Common myeloid progenitor, CD34-positive (primary cell): ENCODE data around the gene KCNJ16.
A peak's percentile ranks its signal among the peaks of the same experiment; 100 is the strongest.

Experiments used
- CTCF ChIA-PET: fragments of 350-600 bp; sonication (Branson Sonifier 250); formaldehyde crosslinking; loops from one replicate; lab custom pipeline; 2021; ENCODE audit warnings: antibody characterized with exemption; lab: Charles Lee
- POLR2A ChIA-PET: fragments of 350-600 bp; sonication (Branson Sonifier 250); formaldehyde crosslinking; loops from one replicate; lab custom pipeline; 2021; ENCODE audit warnings: antibody characterized with exemption; lab: Charles Lee
- DNase-seq, 3 donors: peaks; one replicate each; pipeline versions ENCODE4 v3.0.0 to v3.0.0-alpha.2; 2013
- H3K27ac ChIP-seq, 2 experiments: 1 replicate in 1 of 2; 2 replicates in 1 of 2; pipeline ENCODE4 v1.7.0; 2013; ENCODE audit warnings: inconsistent platforms in 2 of 2, low read length in 2 of 2, mild to moderate bottlenecking in 2 of 2, low read depth in 1 of 2, moderate library complexity in 1 of 2; ENCODE audit not compliant: severe bottlenecking in 2 of 2, insufficient read depth in 1 of 2, poor library complexity in 1 of 2
- H3K27me3 ChIP-seq, 5 experiments: replicated peaks in 2 of 5; 1 replicate in 3 of 5; 2 replicates in 2 of 5; pipeline versions ENCODE4 v1.6.1 to v1.7.0; 2013; ENCODE audit warnings: low read length in 4 of 5, mild to moderate bottlenecking in 2 of 5, moderate library complexity in 2 of 5, inconsistent platforms in 1 of 5; ENCODE audit not compliant: insufficient read depth in 5 of 5, control insufficient read depth in 4 of 5
- H3K36me3 ChIP-seq, 4 experiments: 1 replicate in 2 of 4; 2 replicates in 2 of 4; pipeline versions ENCODE4 v1.6.1 to v1.7.0; 2013; ENCODE audit warnings: low read length in 3 of 4, control low read depth in 1 of 4, mild to moderate bottlenecking in 1 of 4; ENCODE audit not compliant: control insufficient read depth in 4 of 4, insufficient read depth in 4 of 4
- H3K4me1 ChIP-seq, 4 experiments: 1 replicate in 3 of 4; 2 replicates in 1 of 4; pipeline versions ENCODE4 v1.6.1 to v1.7.1; 2013; ENCODE audit warnings: low read length in 3 of 4, mild to moderate bottlenecking in 3 of 4, control low read depth in 1 of 4, inconsistent platforms in 1 of 4, moderate library complexity in 1 of 4; ENCODE audit not compliant: control insufficient read depth in 4 of 4, insufficient read depth in 4 of 4; ENCODE audit errors: control extremely low read depth in 1 of 4
- H3K4me3 ChIP-seq, 7 experiments: 1 replicate in 4 of 7; 2 replicates in 3 of 7; pipeline versions ENCODE4 v1.5.1 to v1.7.0; 2013; ENCODE audit warnings: mild to moderate bottlenecking in 7 of 7, low read length in 6 of 7, moderate library complexity in 6 of 7, inconsistent platforms in 2 of 7, low read depth in 2 of 7, control low read depth in 1 of 7; ENCODE audit not compliant: insufficient read depth in 4 of 7, control insufficient read depth in 1 of 7; ENCODE audit errors: extremely low read depth in 1 of 7
- H3K9me3 ChIP-seq, 5 experiments: 1 replicate in 4 of 5; 2 replicates in 1 of 5; pipeline versions ENCODE4 v1.6.1 to v1.7.1; 2013; ENCODE audit warnings: low read length in 4 of 5, mild to moderate bottlenecking in 2 of 5, inconsistent platforms in 1 of 5, low read depth in 1 of 5, moderate library complexity in 1 of 5; ENCODE audit not compliant: control insufficient read depth in 4 of 5, insufficient read depth in 2 of 5; ENCODE audit errors: control extremely low read depth in 1 of 5
- WGBS: methylation state at CpG from one replicate; pipeline ENCODE4 v1.1.5; 2013; ENCODE audit not compliant: insufficient coverage; 5-methylcytosine and 5-hydroxymethylcytosine counted together

The KCNJ16 gene

GRCh38 chr17:70096861-70097260 is 21.8 kb downstream of the KCNJ16 start:
- DNase-seq = no peak
- ChIA-PET POLR2A (no interaction called here), CTCF (interaction anchor here (1.3 kb wide), 1 partner anchor 11 kb away, joined by 3 read pairs; no protein-coding TSS in a partner anchor)
- H3K4me1 ChIP-seq = peaks cover 22 to 41% (median 25%) of the 10 kb centered on the region in 4 experiments
- H3K9me3 ChIP-seq = no peaks in the 10 kb centered on the region
- H3K4me3 ChIP-seq = no peak overlapping the region
- no peak overlapping the region for H3K27ac ChIP-seq
- H3K36me3 ChIP-seq = no peaks in the 10 kb centered on the region
- H3K27me3 ChIP-seq = no peaks in the 10 kb centered on the region
- WGBS = no CpG with 5 or more reads among the region's 8 CpGs

GRCh38 chr17:70098030-70098429 is 23.0 kb downstream of the KCNJ16 start:
- H3K27ac ChIP-seq = no peak overlapping the region
- ChIA-PET CTCF (interaction anchor here (1.3 kb wide), 1 partner anchor 10 kb away, joined by 3 read pairs; no protein-coding TSS in a partner anchor), POLR2A (interaction anchor here (0.6 kb wide), 1 partner anchor 21 kb away, joined by 5 read pairs; no protein-coding TSS in a partner anchor)
- no peaks in the 10 kb centered on the region for H3K9me3 ChIP-seq
- no CpG with 5 or more reads among the region's 2 CpGs for WGBS
- H3K36me3 ChIP-seq = no peaks in the 10 kb centered on the region
- H3K27me3 ChIP-seq = no peaks in the 10 kb centered on the region
- no peak for DNase-seq
- no peak overlapping the region for H3K4me3 ChIP-seq
- H3K4me1 ChIP-seq = peaks cover 20 to 35% (median 22%) of the 10 kb centered on the region in 4 experiments

- H3K27me3 ChIP-seq = no peaks in the 10 kb centered on the region
- CTCF ChIA-PET = no interaction called here
- peak overlapping the region in 1 of 7 experiments; percentile 37 for H3K4me3 ChIP-seq
- H3K4me1 ChIP-seq = peaks cover 20 to 38% (median 21%) of the 10 kb centered on the region in 4 experiments
- H3K36me3 ChIP-seq = no peaks in the 10 kb centered on the region
- peak overlapping the region; percentile 59 to 72 for H3K27ac ChIP-seq
- peak in 2 of 3 donors; percentile 44 to 62 for DNase-seq
- H3K9me3 ChIP-seq = no peaks in the 10 kb centered on the region
- POLR2A ChIA-PET = interaction anchor here (0.6 kb wide), 1 partner anchor 1962 kb away, joined by 4 read pairs; no protein-coding TSS in a partner anchor
- 49% methylated on average over 3 of the region's 3 CpGs for WGBS
Observed at GRCh38 chr17:70099294-70099693, 24.3 kb downstream of the KCNJ16 start.

GRCh38 chr17:70099884-70100283 is 24.9 kb downstream of the KCNJ16 start:
- peak overlapping the region; percentile 59 to 72 for H3K27ac ChIP-seq
- no peaks in the 10 kb centered on the region for H3K9me3 ChIP-seq
- no peaks in the 10 kb centered on the region for H3K27me3 ChIP-seq
- CTCF ChIA-PET = no interaction called here
- H3K4me1 ChIP-seq = peaks cover 20 to 38% (median 21%) of the 10 kb centered on the region in 4 experiments
- WGBS = no CpG with 5 or more reads among the region's 5 CpGs
- POLR2A ChIA-PET = interaction anchor here (0.6 kb wide), 1 partner anchor 1963 kb away, joined by 4 read pairs; no protein-coding TSS in a partner anchor
- peak; percentile 31 to 85 (median 75) for DNase-seq
- H3K36me3 ChIP-seq = no peaks in the 10 kb centered on the region
- peak overlapping the region in 1 of 7 experiments; percentile 37 for H3K4me3 ChIP-seq

- no peak overlapping the region for H3K27ac ChIP-seq
- WGBS = no CpG with 5 or more reads among the region's 1 CpG
- H3K4me3 ChIP-seq = no peak overlapping the region
- ChIA-PET CTCF (interaction anchor here (0.7 to 1.0 kb wide), 3 partner anchors 452 to 578 kb away, joined by 3 to 4 read pairs (median 3); no protein-coding TSS in a partner anchor), POLR2A (no interaction called here)
- DNase-seq = no peak
- no peaks in the 10 kb centered on the region for H3K9me3 ChIP-seq
- H3K4me1 ChIP-seq = peaks cover 20 to 35% (median 21%) of the 10 kb centered on the region in 4 experiments
- H3K27me3 ChIP-seq = no peaks in the 10 kb centered on the region
- H3K36me3 ChIP-seq = no peaks in the 10 kb centered on the region
Observed at GRCh38 chr17:70100983-70101382, 26.0 kb downstream of the KCNJ16 start.

GRCh38 chr17:70102531-70102930 is 27.5 kb downstream of the KCNJ16 start:
- H3K27me3 ChIP-seq = no peaks in the 10 kb centered on the region
- H3K4me3 ChIP-seq = no peak overlapping the region
- no peak overlapping the region for H3K27ac ChIP-seq
- peaks cover 20 to 38% (median 21%) of the 10 kb centered on the region in 4 experiments for H3K4me1 ChIP-seq
- peak in 1 of 3 donors; percentile 36 for DNase-seq
- ChIA-PET CTCF (interaction anchor here (0.6 kb wide), 1 partner anchor 515 kb away, joined by 4 read pairs; no protein-coding TSS in a partner anchor), POLR2A (no interaction called here)
- H3K9me3 ChIP-seq = no peaks in the 10 kb centered on the region
- WGBS = 18% methylated on average over 3 of the region's 3 CpGs
- no peaks in the 10 kb centered on the region for H3K36me3 ChIP-seq

GRCh38 chr17:70104791-70105523 is 29.9 kb downstream of the KCNJ16 start:
- CTCF ChIA-PET = interaction anchor here (0.9 kb wide), 1 partner anchor 496 kb away, joined by 3 read pairs; no protein-coding TSS in a partner anchor
- POLR2A ChIA-PET = no interaction called here
- Histone ChIP-seq H3K9me3 (no peaks in the 10 kb centered on the region), H3K27ac (no peak overlapping the region), H3K4me1 (peaks cover 8 to 24% (median 11%) of the 10 kb centered on the region in 4 experiments), H3K27me3 (no peaks in the 10 kb centered on the region), H3K4me3 (no peak overlapping the region), H3K36me3 (no peaks in the 10 kb centered on the region)
- WGBS = 98% methylated on average over 7 of the region's 12 CpGs
- no peak for DNase-seq
